Inflammatory macrophage treated with lipopolysaccharide for 1 hour (primary cell): ENCODE measurements around the gene MICAL2.

Experiments
- DNase-seq, 2 donors: peaks; one replicate each; pipeline ENCODE4 v3.0.0-alpha.2; 2020 to 2022

MICAL2 gene

DNA sequence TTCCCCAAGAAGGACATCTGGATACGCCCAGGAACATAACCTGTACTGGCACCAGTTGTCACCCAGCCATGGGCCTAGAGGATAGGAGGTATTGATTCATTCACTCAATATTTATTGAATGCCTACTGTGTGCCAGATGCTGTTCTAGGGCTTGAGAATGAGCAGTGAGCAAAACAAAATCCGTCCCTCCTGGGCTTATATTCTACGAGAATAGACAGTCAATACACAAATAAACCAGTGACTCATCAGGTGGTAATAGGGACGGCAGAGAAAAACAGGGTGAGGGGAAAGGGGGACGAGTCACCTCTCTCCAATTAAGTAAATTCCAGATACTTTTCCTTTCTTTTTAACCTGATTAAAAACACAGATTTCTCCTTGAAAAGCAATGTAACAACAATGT lies 103.5 kb downstream of the MICAL2 start:
- no peak for DNase-seq

DNA sequence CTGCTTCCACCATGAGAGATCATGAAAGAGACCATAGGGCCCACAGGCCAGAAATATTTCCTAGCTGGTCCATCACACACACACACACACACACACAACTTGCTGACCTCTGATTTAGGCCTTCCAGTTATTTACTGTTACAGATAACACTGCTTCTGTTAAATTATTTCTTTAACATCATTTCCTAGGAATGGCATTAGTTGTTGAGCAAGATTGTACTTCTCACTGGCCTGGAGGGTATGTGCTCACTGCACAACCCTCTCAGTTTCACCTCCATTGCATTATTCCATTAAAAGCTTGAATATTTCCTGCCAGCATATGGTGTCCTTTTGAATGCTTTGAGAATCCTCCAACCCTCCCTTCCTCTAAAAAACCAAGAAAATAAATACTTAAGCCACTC lies 104.4 kb downstream of the MICAL2 start:
- peak in 1 of 2 donors; percentile 58 for DNase-seq

DNA sequence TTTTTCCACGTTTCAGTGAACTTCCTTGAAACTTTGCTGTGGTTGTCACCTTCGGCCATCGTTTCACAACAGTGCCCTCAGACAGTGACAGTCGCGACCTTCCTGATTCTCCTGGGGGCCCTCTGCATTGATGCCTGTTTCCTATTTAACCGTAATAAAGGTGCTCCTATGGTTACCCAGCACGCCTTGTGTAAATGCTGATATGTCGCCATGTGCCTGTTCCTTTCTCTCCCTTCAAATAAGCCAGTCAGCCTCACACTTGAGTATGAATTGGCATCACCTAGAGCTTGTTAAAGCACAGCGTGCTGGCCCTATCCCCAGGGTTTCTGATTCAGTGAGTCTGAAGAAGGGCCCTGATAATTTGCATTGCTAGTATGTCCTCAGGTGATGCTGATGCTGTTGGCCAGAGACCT lies 104.8 kb downstream of the MICAL2 start:
- DNase-seq = peak in 1 of 2 donors; percentile 79

DNA sequence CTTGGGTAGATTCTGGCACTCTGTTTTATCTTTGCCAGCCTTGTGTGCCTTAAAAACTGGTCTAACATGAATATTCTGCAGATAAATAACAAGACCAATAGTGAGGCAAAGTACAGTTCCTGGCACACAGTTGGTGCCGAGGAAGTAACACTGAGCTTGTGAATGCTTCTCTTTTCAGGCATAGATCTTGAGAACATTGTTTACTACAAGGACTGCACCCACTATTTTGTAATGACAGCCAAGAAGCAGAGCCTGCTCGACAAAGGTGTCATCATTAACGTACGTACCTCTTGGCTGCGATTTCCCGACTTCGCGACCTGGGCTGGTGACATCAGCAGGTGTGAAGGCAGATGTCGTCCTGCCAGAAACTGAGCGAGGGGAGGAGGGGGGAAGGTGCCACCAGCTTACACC lies 105.7 kb downstream of the MICAL2 start:
- DNase-seq = no peak

DNA sequence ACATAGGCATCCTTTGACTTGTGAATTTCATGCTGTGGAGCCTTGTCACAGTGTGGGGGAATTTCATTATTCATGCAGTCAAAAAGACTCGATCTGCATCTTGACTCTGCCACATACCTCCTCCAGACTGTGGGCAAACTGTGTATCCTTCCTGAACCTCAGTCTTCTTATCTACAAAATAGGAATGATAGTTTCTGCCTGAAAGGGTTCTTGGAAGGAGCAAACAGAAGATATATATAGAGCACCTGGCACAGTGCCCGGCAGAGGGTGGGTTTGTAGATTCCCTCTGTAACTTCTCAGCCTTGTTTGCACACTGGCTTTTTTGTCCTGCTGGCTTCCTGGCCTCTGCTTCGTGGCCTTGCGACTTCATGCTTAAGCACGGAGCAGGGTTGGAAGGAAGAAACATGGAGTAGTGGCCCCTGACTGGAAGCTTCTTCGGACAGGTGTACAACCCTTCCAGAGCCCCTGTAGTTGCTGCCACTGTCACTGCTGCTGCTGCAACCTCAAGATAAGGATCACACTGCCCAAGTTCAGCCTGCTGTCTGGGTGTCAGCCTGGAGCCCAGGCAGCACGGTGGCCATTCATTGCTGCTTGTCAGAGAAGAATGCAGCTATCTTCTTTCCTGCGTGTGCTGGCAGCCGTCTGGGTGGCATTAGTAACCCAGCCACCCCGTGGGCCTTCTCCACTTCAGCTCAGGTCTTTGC lies 106.4 kb downstream of the MICAL2 start:
- DNase-seq = no peak

DNA sequence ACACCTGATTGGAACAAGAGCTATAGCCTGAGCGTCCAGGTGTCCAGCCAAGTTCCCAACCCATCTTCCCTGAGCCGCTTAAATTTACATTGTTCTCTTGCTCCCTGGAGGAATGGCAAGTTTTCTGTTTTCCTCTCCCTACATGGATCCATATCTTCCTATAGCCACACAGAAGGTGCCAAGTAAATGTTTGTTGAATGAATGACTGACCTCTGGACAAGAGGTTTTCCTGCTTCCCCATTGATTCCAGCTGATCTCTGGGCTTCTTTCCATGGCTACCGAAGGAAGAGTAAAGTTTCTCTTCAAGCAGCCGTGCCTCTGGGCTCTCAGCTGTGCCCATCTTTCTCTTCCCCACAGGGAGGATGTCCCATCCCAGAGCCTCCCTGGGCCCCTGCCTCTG lies 107.5 kb downstream of the MICAL2 start:
- no peak for DNase-seq

DNA sequence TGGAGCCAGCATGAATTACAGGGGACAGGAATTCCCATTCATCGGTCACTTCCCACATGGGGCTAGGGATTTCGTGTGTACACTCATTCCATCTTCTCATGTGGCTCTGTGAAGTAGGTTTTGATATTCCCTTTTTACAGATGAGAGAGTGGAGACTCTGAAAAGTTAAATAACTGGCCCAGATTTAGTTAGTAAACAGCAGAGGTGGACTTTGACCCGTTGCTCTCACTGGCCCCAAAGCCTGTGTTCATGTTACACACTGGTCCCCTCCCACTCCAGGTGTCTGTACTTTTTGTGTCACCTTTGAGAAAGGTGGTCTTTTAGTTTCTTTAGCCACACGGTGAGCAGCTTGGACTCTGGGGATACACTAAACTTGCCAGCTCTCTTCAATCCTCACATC lies 108.5 kb downstream of the MICAL2 start:
- no peak for DNase-seq

DNA sequence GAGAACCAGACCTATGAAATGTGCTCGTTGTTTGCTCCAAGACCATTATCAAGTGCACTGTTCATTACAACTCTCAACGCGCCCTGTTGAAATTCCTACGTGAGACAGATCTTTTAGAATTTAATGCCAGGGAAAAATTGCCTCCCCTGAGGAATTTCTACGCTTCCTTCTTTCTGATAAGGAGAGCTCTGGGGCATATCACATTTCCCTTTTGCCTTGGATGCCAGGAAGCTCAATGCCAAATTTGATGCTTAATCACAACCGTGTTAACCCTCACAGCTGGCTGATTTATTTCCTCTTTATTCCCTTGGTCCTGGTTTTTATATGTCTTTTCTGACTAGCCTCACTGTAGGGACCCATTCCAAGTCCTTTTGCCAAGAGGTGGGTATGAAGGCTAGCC lies 109.4 kb downstream of the MICAL2 start:
- DNase-seq = no peak

DNA sequence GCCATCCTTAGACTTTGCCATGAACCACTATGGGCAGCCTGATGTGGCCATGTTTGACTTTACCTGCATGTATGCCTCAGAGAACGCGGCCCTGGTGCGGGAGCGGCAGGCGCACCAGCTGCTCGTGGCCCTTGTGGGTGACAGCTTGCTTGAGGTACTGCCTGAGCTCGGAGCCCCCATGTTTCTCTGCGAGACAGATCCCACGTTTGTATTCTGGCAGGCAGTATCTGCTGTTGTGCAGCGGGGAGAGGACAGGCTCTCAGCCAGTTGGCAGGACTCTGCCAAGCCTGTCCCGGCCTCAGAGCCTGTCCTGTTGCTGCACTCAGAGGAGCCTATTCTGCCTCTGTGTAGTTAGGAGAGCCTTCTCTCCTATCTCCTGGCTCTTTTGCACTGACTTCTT lies 109.9 kb downstream of the MICAL2 start:
- no peak for DNase-seq

DNA sequence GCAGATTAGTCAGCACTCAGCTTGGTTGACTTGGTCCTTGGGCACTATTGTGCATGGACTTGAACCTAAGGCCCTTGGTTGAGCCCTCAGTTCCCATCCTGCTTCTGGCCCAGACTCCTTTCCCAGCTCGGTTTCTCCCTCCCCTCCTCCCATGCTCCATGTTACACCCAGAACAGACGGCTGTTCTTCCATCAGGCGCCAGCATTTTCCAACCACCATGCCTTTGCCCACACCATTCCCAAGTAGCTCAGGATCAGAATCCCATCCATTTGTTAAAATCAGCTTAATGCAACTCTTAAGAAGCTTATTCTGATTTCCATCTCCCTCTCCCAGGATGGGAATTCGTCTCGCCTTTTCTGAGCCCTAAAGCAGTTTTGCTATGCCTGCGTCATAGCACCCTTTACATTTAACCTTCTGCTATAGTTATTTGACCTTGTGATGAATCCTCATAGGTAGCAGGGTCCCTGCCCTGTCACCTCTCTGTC lies 110.7 kb downstream of the MICAL2 start:
- no peak for DNase-seq

DNA sequence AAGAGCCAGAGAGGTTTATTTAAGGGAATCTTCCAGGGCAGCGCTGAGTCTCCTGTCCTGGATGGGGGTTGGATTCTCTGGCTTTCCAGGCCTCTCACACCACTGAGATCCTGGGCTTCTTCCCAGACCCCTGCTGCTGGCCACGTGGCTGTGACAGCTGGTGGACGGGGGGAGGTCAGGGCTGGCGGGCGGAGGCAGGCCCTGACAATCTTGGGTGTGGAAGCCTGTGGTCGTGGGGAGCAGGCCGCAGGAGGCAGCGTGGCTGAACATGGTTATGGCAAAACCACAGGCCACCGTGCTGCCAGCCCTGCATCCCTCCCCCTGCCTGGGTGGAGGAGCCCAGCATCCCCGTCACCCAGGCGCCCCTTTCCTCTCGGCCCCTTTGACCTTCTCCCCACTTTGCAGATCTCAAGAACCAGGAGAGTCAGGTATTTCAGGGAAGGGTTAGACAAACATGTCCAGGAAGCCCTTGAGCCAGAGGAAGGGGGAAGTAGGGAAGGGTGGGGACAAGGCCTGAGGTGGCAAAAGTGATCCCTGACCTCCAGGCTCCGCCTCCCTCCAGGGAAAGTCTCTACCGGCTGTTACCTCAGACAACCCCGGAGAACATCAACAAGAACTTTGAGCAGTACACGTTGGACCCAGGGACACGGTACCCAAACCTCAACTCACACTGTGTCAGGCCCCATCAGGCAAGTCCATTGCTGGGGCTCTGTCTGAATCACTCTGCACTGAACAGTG lies 111.8 kb downstream of the MICAL2 start:
- no peak for DNase-seq

DNA sequence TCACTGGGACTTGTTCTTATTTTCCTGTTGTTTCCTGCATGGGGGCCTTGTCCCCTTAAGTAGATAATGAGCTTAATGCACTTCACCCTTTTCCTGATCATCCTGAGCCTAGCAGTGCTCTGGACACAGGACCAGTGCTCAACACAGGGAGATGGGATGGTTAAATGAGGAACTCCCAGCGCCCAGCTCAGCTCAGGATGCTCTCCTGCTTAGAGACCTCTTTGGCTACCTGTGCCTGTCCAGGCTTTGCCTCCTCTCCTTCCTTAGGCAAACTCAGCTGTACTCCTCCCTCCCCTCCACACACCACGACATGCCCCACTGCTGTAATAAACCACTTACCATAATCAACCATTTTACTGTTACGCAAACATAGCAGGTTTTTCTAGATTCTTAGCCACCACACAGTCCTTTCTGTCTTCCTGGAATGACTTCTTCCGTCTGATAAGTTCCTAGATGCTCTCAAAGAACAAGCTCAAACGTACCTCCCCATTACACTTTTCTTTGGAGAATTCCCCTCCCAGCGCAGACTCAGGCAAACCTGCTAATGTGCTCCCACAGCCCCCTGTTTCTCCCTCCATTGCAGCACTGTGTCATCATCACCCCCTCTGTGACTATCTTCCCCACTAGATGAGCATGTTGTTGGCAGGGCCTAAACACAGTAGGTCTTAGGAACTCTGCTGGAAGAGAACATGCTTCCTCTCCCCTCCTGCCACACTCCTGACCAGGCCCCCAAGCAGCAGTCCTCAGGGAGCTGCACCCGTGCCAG lies 113.6 kb downstream of the MICAL2 start:
- DNase-seq = no peak

DNA sequence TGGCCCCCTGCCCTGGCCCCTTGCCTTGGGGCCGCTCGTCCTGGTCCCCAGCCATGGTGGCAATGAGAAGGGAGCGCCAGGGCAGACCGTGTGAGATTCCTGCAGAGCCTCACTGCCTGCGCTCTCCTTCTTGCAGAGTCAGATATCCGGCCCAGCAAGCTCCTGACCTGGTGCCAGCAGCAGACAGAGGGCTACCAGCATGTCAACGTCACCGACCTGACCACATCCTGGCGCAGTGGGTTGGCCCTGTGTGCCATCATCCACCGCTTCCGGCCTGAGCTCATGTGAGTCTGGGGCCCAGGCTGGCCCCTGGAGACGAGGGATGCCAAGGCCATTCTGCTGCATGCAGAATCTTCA lies 114.1 kb downstream of the MICAL2 start:
- peak; percentile 42 to 55 for DNase-seq

DNA sequence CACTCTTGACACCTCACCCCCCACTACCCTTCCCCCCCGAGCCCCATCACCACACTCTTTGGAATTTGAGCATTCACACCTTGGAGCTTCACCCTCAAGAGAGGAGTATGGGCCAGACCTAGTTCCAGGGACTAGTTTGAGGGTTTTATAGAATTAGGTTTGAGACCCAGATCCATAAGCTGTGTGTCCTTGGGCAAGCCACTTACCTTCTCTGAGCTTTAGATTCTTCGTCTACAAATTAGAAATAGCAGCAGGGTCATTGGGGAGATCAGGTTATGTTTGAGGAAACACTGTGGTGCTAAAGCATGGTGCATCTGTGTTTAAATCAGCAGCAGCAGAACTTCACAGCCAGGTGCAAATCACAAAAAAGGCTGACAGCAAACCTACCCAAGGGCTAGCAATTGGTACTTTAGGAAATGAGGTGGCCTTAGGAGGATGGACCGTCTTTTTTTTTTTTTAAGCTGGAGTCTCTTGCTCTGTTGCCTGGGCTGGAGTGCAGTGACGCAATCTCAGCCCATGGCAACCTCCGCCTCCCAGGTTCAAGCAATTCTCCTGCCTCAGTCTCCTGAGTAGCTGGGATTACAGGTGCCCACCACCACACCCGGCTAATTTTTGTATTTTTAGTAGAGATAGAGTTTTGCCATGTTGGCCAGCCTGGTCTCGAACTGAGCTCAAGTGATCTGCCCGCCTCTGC lies 114.8 kb downstream of the MICAL2 start:
- DNase-seq = no peak

DNA sequence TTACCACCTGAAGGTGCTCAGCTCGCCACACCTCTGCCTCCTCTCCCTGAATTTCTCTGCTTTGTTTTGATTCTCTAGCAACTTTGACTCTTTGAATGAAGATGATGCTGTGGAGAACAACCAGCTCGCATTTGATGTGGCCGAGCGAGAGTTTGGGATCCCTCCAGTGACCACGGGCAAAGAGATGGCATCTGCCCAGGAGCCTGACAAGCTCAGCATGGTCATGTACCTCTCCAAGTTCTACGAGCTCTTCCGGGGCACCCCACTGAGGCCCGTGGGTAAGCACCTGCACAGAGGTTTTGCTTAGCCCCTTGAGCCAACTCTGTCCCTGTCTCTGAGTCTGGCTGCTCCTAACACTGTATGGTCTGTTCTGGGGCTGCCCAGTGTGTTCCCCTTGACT lies 115.7 kb downstream of the MICAL2 start:
- DNase-seq = no peak

DNA sequence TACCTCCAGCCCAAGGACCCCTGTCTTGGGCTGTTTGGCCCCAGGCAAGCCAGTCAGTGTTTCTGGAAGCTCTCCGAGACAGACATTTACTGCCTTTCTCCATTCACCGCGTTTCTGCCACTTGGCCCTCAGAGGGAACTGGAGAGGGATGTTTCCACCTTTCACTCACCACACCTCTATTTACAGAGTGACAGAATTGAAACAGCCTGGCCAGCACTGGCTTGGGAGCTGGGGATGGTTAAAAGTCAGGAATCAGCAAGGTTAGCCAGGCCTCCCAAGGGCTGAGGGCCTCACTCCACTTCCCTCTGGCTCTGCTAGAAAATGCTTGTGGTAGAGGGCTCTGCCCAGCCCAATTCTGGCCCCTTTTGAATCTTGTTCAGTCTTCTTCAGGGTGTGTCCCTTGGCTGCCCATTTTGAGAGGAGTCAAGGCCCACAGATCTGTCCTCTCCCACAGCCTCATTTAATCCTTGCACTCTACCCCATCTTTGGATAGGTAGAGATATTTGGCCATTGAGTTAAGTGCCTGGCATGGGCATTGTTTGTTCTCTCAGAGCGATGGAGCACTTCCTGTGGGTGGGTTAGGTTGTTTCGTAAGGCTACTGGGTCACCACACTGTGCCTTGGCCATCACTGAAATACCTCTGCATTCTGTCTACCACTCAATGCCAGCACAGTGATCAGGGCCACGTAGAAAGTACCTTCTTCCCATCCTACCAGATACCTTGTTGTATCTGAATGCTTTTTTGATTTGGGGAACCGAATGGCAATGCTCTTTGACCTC lies 119.2 kb downstream of the MICAL2 start:
- DNase-seq = no peak

DNA sequence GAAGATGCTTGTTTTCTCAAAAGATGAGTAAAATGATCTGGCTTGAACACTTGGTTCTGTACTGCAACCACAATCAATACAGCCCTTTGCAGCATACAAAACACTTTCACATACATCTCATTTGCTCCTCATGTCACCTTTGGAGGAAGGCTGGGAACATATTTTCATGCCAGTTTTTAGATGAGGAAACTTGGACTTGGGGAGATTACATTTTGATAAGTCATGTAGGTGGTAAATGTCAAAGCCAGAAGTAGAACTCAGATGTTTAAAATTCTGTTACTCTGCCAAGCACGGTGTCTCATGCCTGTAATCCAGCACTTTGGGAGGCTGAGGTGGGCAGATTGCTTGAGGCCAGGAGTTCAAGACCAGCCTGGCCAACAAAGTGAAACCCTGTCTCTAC lies 121.8 kb downstream of the MICAL2 start:
- no peak for DNase-seq

DNA sequence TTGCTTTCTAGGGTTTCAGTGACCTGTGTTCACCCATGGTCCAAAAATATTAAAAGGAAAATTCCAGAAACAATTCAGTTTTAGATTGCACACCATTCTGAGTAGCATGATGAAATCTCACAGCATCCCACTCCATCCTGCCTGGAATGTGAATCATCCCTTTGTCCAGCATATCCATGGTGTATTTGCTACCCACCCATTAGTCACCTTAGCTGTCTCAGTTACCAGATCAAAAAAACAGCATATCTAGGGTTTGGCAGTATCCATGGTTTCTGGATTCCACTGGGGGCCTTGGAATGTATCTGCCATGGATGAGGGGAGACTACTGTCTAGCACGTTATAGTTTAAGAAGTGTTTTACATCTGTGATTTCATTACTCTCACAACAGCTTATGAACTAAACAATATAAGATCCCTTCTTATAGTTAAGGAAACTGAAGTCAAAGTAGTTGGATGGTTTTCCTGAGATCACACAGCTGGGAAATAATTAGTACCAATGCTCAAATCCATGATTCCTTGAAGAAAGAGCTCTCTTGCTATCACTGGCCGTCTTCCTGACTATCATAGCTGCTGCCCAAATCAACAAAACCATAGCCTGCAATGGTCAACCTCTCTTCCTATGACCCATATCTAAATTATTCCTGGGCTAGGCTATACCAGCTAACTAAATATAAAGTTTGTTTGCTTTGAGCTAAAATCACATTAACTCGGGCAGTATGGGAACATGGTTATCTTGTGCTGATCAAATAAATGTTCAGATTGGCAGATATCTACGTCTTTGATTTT lies 122.6 kb downstream of the MICAL2 start:
- peak; percentile 30 to 66 for DNase-seq

DNA sequence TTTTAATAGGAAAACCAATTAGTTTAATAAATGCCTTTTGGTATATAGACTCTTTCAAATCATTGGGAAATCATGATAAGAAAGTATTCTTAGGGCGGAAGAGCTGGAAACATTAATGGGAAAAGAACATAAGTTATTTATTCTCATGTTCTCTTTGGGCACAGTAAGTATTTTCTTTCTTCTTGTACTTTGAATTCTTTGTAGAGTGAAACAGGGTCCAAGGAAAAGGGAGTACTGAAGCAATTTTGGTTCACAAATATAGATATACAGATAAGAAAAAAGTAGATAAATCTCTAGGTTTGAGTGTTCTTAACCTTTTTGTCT lies 123.2 kb downstream of the MICAL2 start:
- no peak for DNase-seq

DNA sequence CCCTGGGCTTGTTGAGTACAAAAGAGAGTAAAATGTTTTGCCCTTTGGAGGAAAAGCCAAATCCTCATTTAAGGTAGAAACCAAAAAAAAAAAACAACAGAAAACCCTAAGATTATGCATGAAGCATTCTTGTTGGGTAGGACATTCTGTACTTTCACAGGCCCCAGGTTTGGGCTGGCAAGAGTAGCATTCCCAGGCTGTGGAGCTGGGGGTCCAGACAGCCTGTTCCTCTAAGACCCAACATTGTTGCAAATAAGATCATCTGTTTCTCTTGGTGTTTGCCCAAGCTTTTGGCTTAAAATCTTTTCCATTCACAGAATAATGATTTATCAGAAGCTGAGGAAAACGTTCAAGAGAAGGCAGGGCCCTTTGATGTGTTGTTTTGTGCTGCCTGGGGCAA lies 123.8 kb downstream of the MICAL2 start:
- DNase-seq = no peak

DNA sequence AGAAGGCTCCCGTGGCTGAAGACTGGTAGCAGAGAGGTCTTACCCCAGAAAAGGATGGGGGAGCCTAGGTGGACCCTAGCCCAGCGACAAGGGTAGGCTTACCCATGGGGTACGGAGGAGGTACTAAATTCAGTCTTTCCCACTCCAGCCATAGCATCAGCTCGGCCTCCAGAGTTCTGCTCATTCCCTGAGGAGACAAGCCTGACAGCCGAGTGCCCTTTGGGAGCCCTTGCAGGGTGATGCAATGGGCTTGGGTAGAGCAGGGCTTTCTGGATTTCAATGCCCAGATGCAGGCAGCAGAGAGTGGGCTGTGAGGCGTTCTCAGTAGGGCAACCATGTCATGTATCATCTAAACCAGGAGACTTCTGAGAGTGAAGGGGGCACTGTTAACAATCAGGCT lies 124.7 kb downstream of the MICAL2 start:
- DNase-seq = no peak

DNA sequence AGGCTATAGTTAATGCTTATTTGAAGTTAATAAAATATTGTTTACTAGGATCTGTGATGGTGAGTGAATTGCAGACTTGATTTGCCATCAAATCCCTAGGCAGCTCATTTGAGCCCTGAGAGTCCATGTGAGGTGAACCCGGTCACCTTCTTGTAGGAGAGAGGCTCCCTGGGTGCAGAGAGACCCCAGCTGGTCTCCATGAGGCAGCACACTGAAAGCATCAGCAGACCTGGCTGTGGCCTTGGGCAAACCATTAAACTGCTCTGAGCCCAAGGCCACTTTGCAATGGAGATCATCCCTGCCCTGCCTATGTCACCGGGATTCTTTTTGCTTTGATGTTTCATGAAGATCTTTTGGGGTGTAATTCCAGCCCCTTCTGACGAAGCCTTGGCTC lies 125.2 kb downstream of the MICAL2 start:
- DNase-seq = no peak
